ENCODE data around the gene ITGA7.

GRCh38 chr12:55725556-55725955 is 17.9 kb upstream of the ITGA7 start:
- no peak for TF ChIP-seq CTCF (IDR thresholded peaks at IDR 0.05)
- no peak for TF ChIP-seq EP300 (IDR thresholded peaks at IDR 0.05)
- no peak for TF ChIP-seq POLR2AphosphoS5 (IDR thresholded peaks at IDR 0.05)
- no peak for TF ChIP-seq POLR2A (IDR thresholded peaks at IDR 0.05)
